ENCODE measurements around the gene CEP41. TPM values are rescaled to one million over a fixed set of nuclear protein-coding genes. Genes with fewer than 3 reads are reported as not detected.

Gene CEP41
- total RNA-seq, 1 donor from 2014 or later: 16.4 TPM

- Mint-ChIP-seq H3K27me3 (ENCODE audit: unreplicated experiment) (no peaks in the 10 kb centered on the region), H3K36me3 (ENCODE audit: unreplicated experiment) (peaks cover 7% of the 10 kb centered on the region), H3K27ac (ENCODE audit: unreplicated experiment) (peak overlapping the region; percentile 40), H3K9me3 (ENCODE audit: unreplicated experiment) (no peaks in the 10 kb centered on the region), H3K4me3 (ENCODE audit: unreplicated experiment) (no peak overlapping the region), H3K4me1 (ENCODE audit: unreplicated experiment) (peaks cover 67% of the 10 kb centered on the region)
- no peak for DNase-seq (ENCODE audit: extremely low spot score, unreplicated experiment)
- TF ChIP-seq, protein P1, sequence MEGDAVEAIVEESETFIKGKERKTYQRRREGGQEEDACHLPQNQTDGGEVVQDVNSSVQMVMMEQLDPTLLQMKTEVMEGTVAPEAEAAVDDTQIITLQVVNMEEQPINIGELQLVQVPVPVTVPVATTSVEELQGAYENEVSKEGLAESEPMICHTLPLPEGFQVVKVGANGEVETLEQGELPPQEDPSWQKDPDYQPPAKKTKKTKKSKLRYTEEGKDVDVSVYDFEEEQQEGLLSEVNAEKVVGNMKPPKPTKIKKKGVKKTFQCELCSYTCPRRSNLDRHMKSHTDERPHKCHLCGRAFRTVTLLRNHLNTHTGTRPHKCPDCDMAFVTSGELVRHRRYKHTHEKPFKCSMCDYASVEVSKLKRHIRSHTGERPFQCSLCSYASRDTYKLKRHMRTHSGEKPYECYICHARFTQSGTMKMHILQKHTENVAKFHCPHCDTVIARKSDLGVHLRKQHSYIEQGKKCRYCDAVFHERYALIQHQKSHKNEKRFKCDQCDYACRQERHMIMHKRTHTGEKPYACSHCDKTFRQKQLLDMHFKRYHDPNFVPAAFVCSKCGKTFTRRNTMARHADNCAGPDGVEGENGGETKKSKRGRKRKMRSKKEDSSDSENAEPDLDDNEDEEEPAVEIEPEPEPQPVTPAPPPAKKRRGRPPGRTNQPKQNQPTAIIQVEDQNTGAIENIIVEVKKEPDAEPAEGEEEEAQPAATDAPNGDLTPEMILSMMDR (IDR thresholded peaks at IDR 0.05): no peak
These were observed 43.6 kb downstream of the CEP41 start for GRCh38 chr7:130397051-130397757.

DNA sequence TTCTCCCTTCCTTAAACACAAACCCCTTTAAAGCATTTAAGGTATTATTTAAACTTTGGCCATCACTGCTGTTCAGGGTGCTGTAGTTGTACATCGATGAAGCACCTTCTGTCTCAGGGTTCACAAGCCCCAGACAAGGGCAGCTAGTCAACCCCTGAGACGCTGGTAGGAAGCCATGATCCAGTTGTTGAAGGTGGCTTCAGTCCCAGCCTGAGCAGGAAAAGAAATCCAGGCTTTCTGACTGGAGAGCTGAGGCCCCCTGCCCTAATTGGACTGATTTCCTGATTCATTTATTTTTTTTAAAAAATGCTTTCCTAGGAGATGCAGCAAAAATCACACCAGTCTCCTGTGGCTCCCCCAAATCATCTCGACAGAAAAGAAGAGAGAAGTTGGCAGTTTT lies 44.7 kb downstream of the CEP41 start:
- Mint-ChIP-seq H3K27ac (ENCODE audit: unreplicated experiment) (no peak overlapping the region), H3K4me3 (ENCODE audit: unreplicated experiment) (no peak overlapping the region), H3K9me3 (ENCODE audit: unreplicated experiment) (no peaks in the 10 kb centered on the region), H3K4me1 (ENCODE audit: unreplicated experiment) (peaks cover 68% of the 10 kb centered on the region), H3K36me3 (ENCODE audit: unreplicated experiment) (peaks cover 7% of the 10 kb centered on the region), H3K27me3 (ENCODE audit: unreplicated experiment) (no peaks in the 10 kb centered on the region)
- DNase-seq (ENCODE audit: extremely low spot score, unreplicated experiment): no peak
- TF ChIP-seq, protein P1 (IDR thresholded peaks at IDR 0.05): no peak

GRCh38 chr7:130395421-130395820 lies 45.4 kb downstream of the CEP41 start:
- Mint-ChIP-seq H3K4me1 (ENCODE audit: unreplicated experiment) (peaks cover 61% of the 10 kb centered on the region), H3K27me3 (ENCODE audit: unreplicated experiment) (no peaks in the 10 kb centered on the region), H3K36me3 (ENCODE audit: unreplicated experiment) (peaks cover 7% of the 10 kb centered on the region), H3K4me3 (ENCODE audit: unreplicated experiment) (no peak overlapping the region), H3K27ac (ENCODE audit: unreplicated experiment) (no peak overlapping the region), H3K9me3 (ENCODE audit: unreplicated experiment) (no peaks in the 10 kb centered on the region)
- TF ChIP-seq, protein P1 (IDR thresholded peaks at IDR 0.05): no peak
- DNase-seq (ENCODE audit: extremely low spot score, unreplicated experiment): no peak

GRCh38 chr7:130394421-130395195 lies 46.2 kb downstream of the CEP41 start:
- DNase-seq (ENCODE audit: extremely low spot score, unreplicated experiment): no peak
- Mint-ChIP-seq H3K9me3 (ENCODE audit: unreplicated experiment) (no peaks in the 10 kb centered on the region), H3K4me3 (ENCODE audit: unreplicated experiment) (no peak overlapping the region), H3K4me1 (ENCODE audit: unreplicated experiment) (peaks cover 53% of the 10 kb centered on the region), H3K27me3 (ENCODE audit: unreplicated experiment) (no peaks in the 10 kb centered on the region), H3K27ac (ENCODE audit: unreplicated experiment) (no peak overlapping the region), H3K36me3 (ENCODE audit: unreplicated experiment) (peaks cover 3% of the 10 kb centered on the region)
- TF ChIP-seq, protein P1 (IDR thresholded peaks at IDR 0.05): no peak

DNA sequence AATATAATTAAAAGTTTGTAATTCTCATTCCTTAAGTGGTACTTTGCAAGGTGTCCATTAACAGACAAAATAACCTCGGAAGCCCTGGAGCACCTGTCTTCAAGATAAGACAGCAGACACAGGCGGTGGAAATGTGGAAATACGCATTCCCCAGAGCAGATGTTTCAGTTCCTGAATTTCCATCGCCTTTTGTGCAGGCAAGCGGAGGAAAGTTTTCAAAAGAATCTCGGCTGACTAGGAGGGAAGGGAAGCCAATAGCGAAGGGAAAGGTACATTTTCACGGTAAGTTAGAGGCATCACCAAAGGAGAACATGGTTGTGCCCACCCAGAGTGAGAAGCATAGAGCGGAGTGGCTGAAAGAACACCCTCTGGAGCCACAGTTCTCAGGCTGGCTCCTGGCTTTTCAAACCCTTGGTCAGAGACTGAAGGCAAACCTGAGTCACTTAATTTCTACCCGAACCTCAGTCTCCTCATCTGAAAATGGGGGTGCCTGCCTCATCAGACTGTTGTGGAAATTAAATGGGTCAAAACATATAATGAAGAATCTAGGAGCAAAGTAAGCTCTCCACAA lies 46.9 kb downstream of the CEP41 start:
- TF ChIP-seq, protein P1 (IDR thresholded peaks at IDR 0.05): no peak
- no peak overlapping the region for H3K27ac Mint-ChIP-seq (ENCODE audit: unreplicated experiment)
- peaks cover 50% of the 10 kb centered on the region for H3K4me1 Mint-ChIP-seq (ENCODE audit: unreplicated experiment)
- H3K27me3 Mint-ChIP-seq (ENCODE audit: unreplicated experiment): no peaks in the 10 kb centered on the region
- peaks cover 3% of the 10 kb centered on the region for H3K36me3 Mint-ChIP-seq (ENCODE audit: unreplicated experiment)
- peaks cover under 1% of the 10 kb centered on the region for H3K9me3 Mint-ChIP-seq (ENCODE audit: unreplicated experiment)
- no peak for DNase-seq (ENCODE audit: extremely low spot score, unreplicated experiment)
- H3K4me3 Mint-ChIP-seq (ENCODE audit: unreplicated experiment): no peak overlapping the region
